GM12891 (cell line): ENCODE results near the gene C20orf144.

Source experiments
- PAX5 ChIP-seq: IDR thresholded peaks from 2 replicates; pipeline ENCODE4 v1.6.1; 2011; ENCODE audit warnings: low read length, moderate library complexity, mild to moderate bottlenecking; ENCODE audit not compliant: insufficient read depth, severe bottlenecking
- POLR2A ChIP-seq: IDR thresholded peaks from 2 replicates; pipeline ENCODE4 v1.6.1; 2011; ENCODE audit warnings: low read depth, low read length, control low read depth
- POLR2AphosphoS5 ChIP-seq: IDR thresholded peaks from 2 replicates; pipeline ENCODE4 v1.6.1; 2011; ENCODE audit warnings: low read depth, low read length, control low read depth
- POU2F2 ChIP-seq: IDR thresholded peaks from 2 replicates; pipeline ENCODE4 v1.6.1; 2011; ENCODE audit warnings: low read depth, mild to moderate bottlenecking, control low read depth, low read length, moderate library complexity
- SPI1 ChIP-seq: IDR thresholded peaks from 2 replicates; pipeline ENCODE4 v1.6.1; 2011; ENCODE audit warnings: low read depth, low read length, control low read depth
- TAF1 ChIP-seq: IDR thresholded peaks from 2 replicates; pipeline ENCODE4 v1.6.1; 2011; ENCODE audit warnings: low read depth, low read length, control low read depth

GRCh38 chr20:33621717-33622400, 40.3 kb upstream of the C20orf144 start:
- no peak for TF ChIP-seq POLR2A
- no peak for TF ChIP-seq POLR2AphosphoS5
- TF ChIP-seq TAF1: no peak
- TF ChIP-seq SPI1: no peak
- no peak for TF ChIP-seq POU2F2
- TF ChIP-seq PAX5: no peak
